ENCODE results near the gene HSPA14.
A peak's percentile ranks its signal among the peaks of the same experiment; 100 is the strongest.
"Not testable (repeated sequence)": the region's sequence is repeated elsewhere in the genome, so short reads cannot be mapped to it uniquely, and the experiment has no call there.

The HSPA14 gene

GRCh38 chr10:14810969-14811953 lies 26.8 kb upstream of the HSPA14 start:
- no peak for TF ChIP-seq CTCF (IDR thresholded peaks at IDR 0.05; ENCODE audit: low read depth, low read length)
- no peak overlapping the region for H3K4me3 ChIP-seq (replicated peaks in 1 of 2; ENCODE audit: low read depth in 2 of 2, low read length in 2 of 2)
- no peak for DNase-seq (ENCODE audit: low read depth in 2 of 2)

DNA sequence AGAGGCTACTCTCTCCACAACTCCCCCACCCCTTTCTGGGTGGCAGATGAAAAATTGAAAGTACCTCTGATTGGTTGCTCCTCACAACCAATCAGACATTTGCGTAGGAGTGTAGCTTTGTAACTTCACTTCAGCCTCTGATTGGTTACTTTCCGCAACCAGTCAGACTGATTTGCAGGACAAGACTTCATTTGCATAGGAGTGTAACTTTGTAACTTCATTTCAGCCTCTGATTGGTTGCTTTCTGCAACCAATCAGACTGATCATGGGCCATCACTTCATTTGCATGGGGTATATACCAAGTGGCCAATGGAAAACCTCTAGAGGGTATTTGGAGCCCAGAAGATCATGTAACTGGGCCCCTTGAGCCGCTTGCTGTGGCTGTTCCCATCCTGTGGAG lies 25.8 kb upstream of the HSPA14 start:
- peak in 1 of 2 donors; percentile 13 for DNase-seq (ENCODE audit: low read depth in 2 of 2)
- no peak overlapping the region for H3K4me3 ChIP-seq (replicated peaks in 1 of 2; ENCODE audit: low read depth in 2 of 2, low read length in 2 of 2)
- TF ChIP-seq CTCF (IDR thresholded peaks at IDR 0.05; ENCODE audit: low read depth, low read length), result no peak

GRCh38 chr10:14815681-14816080 lies 22.4 kb upstream of the HSPA14 start:
- TF ChIP-seq CTCF (IDR thresholded peaks at IDR 0.05; ENCODE audit: low read depth, low read length), result no peak
- no peak overlapping the region for H3K4me3 ChIP-seq (replicated peaks in 1 of 2; ENCODE audit: low read depth in 2 of 2, low read length in 2 of 2)
- peak in 1 of 2 donors; percentile 10 for DNase-seq (ENCODE audit: low read depth in 2 of 2)

DNA sequence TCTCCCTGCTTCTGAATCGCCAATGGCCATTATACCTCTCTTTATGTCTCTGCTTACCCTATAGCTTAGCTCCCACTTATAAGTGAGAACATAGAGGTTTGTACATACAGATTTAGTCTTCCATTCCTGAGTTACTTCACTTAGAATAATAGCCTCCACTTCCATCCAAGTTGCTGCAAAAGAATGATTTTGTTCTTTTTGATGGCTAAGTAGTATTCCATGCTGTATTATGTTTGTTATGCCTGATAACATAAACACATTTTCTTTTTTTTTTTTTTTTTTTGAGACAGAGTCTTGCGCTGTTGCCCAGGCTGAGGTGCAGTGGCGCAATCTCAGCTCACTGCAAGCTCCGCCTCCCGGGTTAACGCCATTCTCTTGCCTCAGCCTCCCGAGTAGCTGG lies 21.4 kb upstream of the HSPA14 start:
- DNase-seq (ENCODE audit: low read depth in 2 of 2), result not testable (repeated sequence)

DNA sequence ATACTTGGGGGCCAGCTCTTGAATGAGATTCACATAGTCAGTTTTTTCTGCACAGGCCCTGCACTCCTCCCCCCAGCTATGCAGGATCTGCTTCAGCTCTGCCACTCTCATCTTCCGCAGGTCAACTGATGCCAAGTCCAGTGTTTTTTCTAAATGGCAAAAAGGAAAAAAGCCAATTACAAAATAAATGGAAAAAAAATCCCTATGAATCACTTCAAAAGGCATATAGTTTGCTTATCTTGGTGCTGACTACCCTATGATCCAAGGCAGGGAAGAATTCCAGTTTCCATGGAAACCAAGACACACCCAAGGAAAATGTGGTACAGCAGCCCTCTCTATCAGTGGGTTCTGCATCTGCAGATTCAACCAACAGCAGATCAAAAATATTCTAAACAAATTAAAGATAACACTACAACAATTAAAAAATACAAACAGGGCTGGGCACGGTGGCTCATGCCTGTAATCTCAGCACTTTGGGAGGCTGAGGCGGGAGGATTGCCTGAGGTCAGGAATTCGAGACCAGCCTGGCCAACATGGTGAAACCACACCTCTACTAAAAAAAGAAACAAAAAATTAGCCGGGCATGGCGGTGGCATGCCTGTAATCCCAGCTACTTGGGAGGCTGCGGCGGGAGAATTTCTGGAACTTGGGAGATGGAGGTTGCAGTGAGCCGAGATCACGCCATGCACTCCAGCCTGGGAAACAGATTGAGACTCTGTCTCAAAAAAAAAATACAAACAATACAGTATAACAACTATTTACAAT lies 17.9 kb upstream of the HSPA14 start:
- TF ChIP-seq CTCF (IDR thresholded peaks at IDR 0.05; ENCODE audit: low read depth, low read length), result no peak
- peak; percentile 81 to 82 for DNase-seq (ENCODE audit: low read depth in 2 of 2)
- no peak overlapping the region for H3K4me3 ChIP-seq (replicated peaks in 1 of 2; ENCODE audit: low read depth in 2 of 2, low read length in 2 of 2)

More for the DNA sequence above, 21.4 kb upstream of the HSPA14 start:
- H3K4me3 ChIP-seq (replicated peaks in 1 of 2; ENCODE audit: low read depth in 2 of 2, low read length in 2 of 2), result not testable (repeated sequence)

GRCh38 chr10:14820775-14821154 lies 17.3 kb upstream of the HSPA14 start:
- no peak for DNase-seq (ENCODE audit: low read depth in 2 of 2)
- TF ChIP-seq CTCF (IDR thresholded peaks at IDR 0.05; ENCODE audit: low read depth, low read length), result no peak
- no peak overlapping the region for H3K4me3 ChIP-seq (replicated peaks in 1 of 2; ENCODE audit: low read depth in 2 of 2, low read length in 2 of 2)

Data from cardiac fibroblast (primary cell).